Mucosa of descending colon (tissue), 3 donors: ENCODE results near the gene HNF1B. TPM values are rescaled to one million over a fixed set of nuclear protein-coding genes. Genes with fewer than 3 reads are reported as not detected.
A peak's percentile ranks its signal among the peaks of the same experiment; 100 is the strongest.

Experiments
- ATAC-seq: fragments of 200-7000 bp; cut with Tn5 transposase; one replicate; pipeline ENCODE4 v1.9.1; 2020; ENCODE audit warnings: mild to moderate bottlenecking, moderate library complexity
- DNase-seq, 3 donors: peaks; one replicate each; pipeline ENCODE4 v3.0.0-alpha.2; 2020
- H3K36me3 ChIP-seq: fragments of 200-600 bp; one replicate; pipeline ENCODE4 v1.8.0; 2021; ENCODE audit warnings: low read depth, mild to moderate bottlenecking
- H3K4me1 ChIP-seq: fragments of 200-600 bp; one replicate; pipeline ENCODE4 v1.8.0; 2021; ENCODE audit warnings: low read depth, mild to moderate bottlenecking
- H3K4me3 ChIP-seq: fragments of 200-600 bp; one replicate; pipeline ENCODE4 v1.8.0; 2021; ENCODE audit warnings: mild to moderate bottlenecking
- H3K9me3 ChIP-seq: fragments of 200-600 bp; one replicate; pipeline ENCODE4 v1.8.0; 2021; ENCODE audit warnings: mild to moderate bottlenecking
- intact Hi-C, 2 donors: fragments of 100-400 bp; cut with DNase I in 1 of 2; cut with micrococcal nuclease in 1 of 2; formaldehyde crosslinking; loops; one replicate each; pipeline versions ENCODE4 v1.11.0 to v1.11.1; 2022; cut with DNase I, micrococcal nuclease
- total RNA-seq, 3 donors: library from RNA; stranded (reverse); fragmentation: NEBNext Ultra II Directional in 2 of 3; extraction: Animal tissue kit (Norgen Biotek cat#: 25700) in 2 of 3; gene quantifications; one replicate each; pipeline versions ENCODE4 v1.2.1 to v1.2.4, GENCODE V29; 2021 to 2023
- TF ChIP-seq, protein P1 (sequence below): fragments of 200-600 bp; IDR thresholded peaks from one replicate; pipeline ENCODE4 v1.8.0; 2022; ENCODE audit warnings: antibody characterized with exemption, mild to moderate bottlenecking
- donor health status: DM: no; HTN: no; CAD: no; lungs with moderate emphysema.
- donor health status: DM: no; HTN: no; CAD: no.
- donor health status: DM: no; HTN: yes; CAD: no.

The HNF1B gene
- total RNA-seq, 3 donors from 2014 or later, result 21.1 to 54.6 (median 34.8) TPM

DNA sequence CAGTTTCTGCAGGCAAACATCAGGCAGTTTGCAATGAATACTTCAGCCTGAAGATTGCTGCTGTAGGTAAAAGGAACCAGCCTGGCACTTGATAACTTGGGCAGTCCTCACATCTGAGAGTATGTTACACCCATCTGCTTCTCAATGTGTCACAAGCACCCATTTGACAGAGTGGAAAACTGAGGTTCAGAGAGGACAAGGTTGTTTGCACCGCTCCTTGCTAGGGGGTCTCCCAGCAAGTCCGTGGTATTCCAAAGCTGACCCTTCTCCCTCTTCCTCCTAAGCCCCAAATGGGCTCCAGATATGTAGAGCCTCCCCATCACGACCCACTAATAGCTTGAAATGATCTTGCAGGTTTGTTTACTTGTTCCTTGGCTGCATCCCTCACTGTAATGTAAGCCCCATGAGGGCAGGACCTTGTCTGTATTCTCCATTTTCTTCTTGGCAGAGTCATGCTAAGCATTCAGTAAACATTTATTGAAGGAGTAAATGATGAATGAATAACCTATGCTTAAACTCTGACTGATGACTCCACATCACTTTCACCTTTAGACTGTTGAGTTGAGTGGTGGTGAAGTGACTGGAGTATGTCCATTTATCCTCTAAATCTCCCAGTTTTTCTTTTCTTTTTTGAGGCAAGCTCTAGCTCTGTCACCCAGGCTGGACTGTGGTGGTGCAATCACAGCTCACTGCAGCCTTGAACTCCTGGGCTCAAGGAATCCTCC lies 26.4 kb downstream of the HNF1B start:
- no peak for DNase-seq
- Histone ChIP-seq H3K4me1 (peaks cover 56% of the 10 kb centered on the region), H3K9me3 (no peaks in the 10 kb centered on the region), H3K36me3 (no peaks in the 10 kb centered on the region), H3K4me3 (no peak overlapping the region)
- no peak for ATAC-seq
- intact Hi-C loops, result no loop called here
- TF ChIP-seq, protein P1, sequence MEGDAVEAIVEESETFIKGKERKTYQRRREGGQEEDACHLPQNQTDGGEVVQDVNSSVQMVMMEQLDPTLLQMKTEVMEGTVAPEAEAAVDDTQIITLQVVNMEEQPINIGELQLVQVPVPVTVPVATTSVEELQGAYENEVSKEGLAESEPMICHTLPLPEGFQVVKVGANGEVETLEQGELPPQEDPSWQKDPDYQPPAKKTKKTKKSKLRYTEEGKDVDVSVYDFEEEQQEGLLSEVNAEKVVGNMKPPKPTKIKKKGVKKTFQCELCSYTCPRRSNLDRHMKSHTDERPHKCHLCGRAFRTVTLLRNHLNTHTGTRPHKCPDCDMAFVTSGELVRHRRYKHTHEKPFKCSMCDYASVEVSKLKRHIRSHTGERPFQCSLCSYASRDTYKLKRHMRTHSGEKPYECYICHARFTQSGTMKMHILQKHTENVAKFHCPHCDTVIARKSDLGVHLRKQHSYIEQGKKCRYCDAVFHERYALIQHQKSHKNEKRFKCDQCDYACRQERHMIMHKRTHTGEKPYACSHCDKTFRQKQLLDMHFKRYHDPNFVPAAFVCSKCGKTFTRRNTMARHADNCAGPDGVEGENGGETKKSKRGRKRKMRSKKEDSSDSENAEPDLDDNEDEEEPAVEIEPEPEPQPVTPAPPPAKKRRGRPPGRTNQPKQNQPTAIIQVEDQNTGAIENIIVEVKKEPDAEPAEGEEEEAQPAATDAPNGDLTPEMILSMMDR, result no peak

DNA sequence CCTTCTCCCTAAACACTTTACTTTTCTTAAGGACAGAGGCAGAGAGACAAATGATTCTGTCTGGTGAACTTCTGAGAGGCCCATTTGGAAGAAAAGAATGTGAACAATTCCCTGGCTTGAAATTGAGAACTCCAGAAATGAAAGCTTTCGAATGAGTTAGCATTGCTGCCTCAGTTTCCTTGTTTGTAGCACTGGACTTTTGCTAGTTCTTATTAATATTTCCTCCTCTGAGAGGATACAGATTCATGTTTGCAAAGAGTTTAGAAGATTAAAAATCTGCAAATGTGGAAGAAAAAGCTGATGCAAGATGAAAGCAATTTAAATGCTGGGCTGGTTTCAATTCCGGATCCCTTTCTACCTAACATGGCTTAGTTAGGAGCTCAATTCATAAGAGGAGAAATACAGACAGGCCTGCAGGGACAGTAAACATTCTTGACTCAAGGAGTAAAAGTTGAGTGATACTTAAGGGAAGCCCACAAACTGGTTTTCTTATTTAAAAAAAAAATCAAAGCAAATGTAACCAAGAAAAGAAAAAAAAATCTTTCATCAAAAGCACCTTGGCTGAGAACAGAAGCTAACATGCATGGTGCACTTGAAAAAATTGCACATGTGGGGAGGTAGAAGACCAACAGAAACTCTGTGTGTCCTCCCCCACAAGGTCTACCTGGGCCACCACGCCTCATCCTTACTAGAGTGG lies 27.1 kb downstream of the HNF1B start:
- H3K4me1 ChIP-seq, result peaks cover 56% of the 10 kb centered on the region
- no peak for DNase-seq
- TF ChIP-seq, protein P1, result no peak
- peak; percentile 4 for ATAC-seq
- no peak overlapping the region for H3K4me3 ChIP-seq
- no peaks in the 10 kb centered on the region for H3K36me3 ChIP-seq
- H3K9me3 ChIP-seq, result no peaks in the 10 kb centered on the region
- intact Hi-C loops, result no loop called here

DNA sequence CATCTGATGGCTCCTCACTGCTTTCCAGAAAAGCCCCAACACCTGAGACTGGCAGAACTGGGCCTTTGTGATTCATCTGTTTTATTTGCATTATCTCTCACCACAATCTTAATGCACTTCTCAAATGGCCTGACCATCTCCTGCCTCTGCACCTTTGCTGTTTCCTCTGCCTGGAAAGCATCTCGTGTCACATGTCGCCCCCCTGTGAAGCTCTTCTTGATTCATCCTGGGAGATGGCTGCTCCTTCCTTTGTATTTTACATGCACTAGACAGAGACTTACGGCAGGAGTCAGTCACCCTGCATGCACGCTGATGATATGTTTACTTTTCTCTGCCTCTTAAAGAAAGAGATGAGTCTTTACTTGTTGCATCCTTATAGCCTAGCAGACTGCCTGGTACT lies 30.0 kb downstream of the HNF1B start:
- no peaks in the 10 kb centered on the region for H3K36me3 ChIP-seq
- no peak overlapping the region for H3K4me3 ChIP-seq
- ATAC-seq (no peak), DNase-seq (no peak)
- TF ChIP-seq, protein P1, result no peak
- intact Hi-C loops, result no loop called here
- peaks cover 42% of the 10 kb centered on the region for H3K4me1 ChIP-seq
- H3K9me3 ChIP-seq, result no peaks in the 10 kb centered on the region

DNA sequence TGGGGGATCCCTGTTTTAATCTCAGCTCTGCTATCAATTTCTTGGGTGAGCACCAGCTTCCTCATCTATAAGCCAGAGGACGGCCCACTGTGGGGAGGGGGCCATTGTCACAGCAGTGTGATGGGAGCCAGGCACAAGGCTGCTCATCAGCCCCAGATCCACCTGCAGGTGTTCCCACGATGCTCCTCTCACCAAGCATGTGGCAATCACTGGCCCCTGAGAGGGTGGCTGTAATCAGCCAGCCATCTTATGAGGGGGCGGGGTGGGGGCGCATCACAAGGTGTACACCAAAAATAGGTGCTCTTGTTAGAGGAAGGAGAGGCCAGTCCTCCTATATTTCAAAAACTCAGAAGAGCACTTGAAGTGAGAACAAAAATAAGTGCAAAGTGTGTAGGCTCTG lies 31.2 kb downstream of the HNF1B start:
- intact Hi-C loops, result no loop called here
- ATAC-seq (no peak), DNase-seq (no peak)
- no peak overlapping the region for H3K4me3 ChIP-seq
- H3K4me1 ChIP-seq, result peaks cover 45% of the 10 kb centered on the region
- TF ChIP-seq, protein P1, result no peak
- H3K9me3 ChIP-seq, result no peaks in the 10 kb centered on the region
- H3K36me3 ChIP-seq, result no peaks in the 10 kb centered on the region

DNA sequence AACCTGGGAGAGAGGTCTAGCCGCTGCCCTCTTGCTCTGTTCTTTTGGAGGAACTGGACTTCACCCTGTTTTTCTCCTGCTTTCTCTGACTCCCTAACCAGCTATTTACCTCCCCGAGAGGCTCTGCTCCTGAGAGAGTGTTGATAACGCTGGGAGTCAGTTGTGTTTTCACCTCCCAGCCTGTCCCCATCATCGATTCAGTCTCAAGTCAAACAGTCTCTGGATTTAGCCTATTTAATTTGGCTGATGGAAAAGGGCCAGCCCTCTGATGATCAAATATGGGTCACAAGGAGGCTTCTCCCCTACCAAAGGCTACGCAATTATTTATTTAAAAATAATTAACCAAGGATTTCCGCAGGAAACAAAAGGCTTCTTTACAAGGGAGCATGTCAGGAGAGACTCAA lies 31.8 kb downstream of the HNF1B start:
- no peak overlapping the region for H3K4me3 ChIP-seq
- ATAC-seq (no peak), DNase-seq (no peak)
- intact Hi-C loops, result no loop called here
- peaks cover 40% of the 10 kb centered on the region for H3K4me1 ChIP-seq
- TF ChIP-seq, protein P1, result no peak
- H3K36me3 ChIP-seq, result no peaks in the 10 kb centered on the region
- no peaks in the 10 kb centered on the region for H3K9me3 ChIP-seq
